Activated CD4-positive, CD25-positive, alpha-beta regulatory T cell treated with anti-CD3 and anti-CD28 coated beads, Interleukin-2, amount 50 U/mL, for 24 hours (primary cell): ENCODE measurements around the gene NOD1.
"Not testable (repeated sequence)": the region's sequence is repeated elsewhere in the genome, so short reads cannot be mapped to it uniquely, and the experiment has no call there.

ENCODE experiments used
- ATAC-seq, 2 donors: fragments of 150-1000 bp; cut with Tn5 transposase; one replicate each; pipeline ENCODE4 v1.10.0; 2021; ENCODE audit warnings: mild to moderate bottlenecking in 1 of 2, moderate library complexity in 1 of 2

Gene NOD1

DNA sequence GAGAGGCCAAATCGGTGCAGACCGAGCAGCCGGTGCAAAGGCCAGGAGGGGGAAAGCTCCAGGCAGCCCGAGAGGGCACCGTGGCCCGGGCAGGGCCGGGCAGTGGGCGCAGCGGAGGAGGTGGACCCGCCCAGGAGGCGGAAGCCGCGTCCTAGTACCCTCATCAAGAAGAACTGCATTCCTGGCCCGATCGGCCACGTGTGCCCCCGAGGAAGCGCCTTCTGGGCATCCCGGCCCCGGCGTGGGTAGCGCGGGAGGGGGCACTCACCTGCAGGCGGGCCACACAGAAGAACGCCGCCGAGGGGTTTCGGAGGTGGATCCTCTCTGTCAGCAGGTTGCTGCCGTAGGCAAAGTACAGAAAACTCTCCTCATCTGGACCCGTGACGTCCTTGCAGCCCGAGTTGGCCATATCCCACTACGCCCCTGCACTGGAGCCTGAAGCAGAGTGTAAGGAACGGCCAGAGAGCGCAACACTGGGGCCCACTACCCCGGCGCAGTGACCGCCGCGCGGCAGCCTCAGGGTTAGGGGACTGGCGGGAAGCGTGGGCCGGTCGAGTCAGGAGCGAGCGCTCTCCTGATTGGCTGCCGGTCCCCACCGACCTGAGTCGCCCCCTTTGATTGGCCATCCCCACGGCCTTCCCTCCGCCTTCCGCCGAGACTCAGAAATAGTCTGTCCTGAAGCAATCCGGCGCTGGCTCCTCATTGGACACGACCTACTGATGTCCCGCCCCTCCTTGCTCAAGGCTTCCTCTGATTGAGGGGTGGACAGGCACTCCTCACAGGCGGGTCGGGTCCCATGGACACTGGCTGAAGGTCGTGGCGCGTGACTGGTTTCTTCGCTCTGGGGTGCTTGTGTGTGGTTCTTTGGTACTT, 26.0 kb upstream of the NOD1 start, which contains the start of gene GGCT:
GGCT (minus strand) TSS at position 529 of the 873 bp plus-strand sequence; CDS start at position 409, 120 bp downstream.
- peak; percentile 98 for ATAC-seq

DNA sequence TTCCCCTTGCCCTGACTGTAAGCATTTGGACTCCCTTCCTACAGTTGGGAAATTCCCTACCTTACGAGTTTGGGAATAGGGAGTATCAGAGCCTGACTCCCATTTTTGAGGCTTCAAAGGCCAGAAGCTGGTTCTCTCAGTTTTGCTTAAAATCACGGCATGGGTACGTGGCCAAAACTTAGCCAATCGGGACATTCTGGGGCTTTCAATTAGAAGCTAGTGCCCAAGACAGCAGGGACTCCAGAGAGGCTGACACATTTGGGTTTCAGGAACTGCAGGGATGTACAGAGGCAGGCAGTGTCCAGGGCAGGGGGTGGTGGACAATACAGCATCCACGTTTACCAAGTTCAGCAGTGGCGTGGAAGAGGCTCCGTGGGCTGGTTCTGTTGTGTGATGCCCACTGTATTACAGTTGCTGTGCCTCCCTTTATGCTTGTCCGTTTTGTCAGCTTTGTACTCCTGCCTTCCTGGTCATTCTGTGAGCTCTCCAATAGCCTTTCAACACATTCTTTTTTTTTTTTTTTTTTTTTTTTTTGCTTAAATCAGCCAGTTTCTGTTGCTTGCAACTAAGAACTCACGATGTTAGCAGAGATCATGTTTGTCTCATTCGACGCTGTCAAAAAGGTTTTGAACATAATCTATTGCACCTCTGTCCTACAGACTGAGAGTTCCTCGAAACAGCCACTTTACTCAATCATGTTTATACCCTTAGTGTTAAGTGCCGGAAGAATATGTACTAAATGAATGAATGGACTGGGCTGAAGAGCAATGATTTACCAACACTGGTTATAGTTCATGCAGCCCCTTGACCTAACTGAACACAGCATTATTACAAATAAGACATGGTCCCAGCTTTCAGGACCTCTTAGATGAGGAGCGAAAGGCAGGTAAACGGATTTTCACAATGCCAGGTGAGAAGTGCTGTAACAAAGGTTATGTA, 25.0 kb upstream of the NOD1 start:
- no peak for ATAC-seq

DNA sequence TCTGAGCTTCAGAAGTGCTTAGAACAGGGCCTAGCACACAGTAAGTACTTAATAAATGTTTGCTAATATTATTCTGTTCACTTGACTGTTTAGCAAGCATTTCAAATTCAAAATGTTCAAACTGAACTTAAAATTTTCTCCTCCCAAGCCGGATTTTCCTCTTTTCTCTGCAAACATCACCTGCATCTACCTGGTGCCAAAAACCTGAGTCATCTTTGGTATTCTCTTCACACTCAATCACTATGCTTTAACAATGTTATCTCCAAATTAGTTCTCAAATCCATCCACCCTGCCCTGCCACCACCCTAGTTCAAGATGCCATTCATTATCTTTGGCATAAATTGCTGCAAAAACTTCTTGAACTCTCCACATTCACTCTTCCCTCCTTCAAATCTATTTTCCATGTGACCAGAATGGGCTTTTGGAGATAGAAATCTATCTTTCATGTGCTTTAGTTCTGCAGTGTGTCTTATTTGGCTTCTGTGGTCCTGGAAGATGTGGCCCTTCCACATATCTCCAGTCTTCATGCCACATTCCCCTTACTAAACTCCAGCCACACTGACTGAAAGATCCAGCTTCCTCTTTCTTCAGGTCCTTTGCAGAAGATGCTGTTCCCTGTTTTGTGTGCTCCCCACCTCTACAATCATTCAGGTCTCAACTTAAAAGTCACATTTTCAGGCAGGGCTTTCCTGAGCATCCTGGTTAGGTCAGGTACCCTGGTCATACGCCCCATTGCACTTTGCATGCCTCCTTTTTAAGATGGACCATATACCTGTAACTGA, 24.1 kb upstream of the NOD1 start:
- no peak for ATAC-seq

DNA sequence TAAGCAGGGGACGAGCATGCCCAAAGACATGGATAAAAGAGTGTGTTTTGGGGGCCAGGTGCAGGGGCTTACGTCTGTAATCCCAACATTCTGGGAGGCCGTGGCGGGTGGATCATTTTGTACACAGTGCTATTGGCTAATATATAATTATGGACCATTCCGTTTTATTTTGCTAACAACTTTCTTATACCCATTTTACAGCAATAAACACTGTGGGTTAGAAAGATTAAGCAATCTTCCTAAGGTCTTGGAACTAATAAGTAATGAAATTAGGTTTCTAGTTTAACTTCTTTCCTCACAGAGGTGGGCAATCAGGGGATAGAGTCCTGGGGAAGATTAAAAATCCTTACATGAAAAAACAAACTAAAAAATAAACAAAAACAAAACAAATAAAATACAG, 22.7 kb upstream of the NOD1 start:
- ATAC-seq, result no peak

DNA sequence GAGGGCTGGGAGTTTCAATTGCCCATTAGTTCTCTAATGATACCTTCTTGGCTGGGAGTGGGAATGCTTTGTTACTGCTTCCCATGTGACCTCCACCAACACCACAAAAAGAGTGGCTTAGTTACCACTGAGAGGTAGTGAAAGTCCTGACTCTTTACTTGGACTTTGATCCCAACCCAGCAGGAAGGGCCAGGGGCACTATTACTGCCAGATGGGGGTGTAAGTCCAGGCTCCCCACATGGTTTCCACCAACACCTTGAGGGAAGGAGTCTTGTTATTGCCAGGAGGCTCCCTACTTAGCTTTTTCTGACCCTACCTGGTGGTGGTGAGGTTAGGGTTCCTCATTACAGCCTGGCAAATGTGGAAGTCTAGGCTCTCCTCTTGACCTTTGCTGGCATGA, 14.6 kb upstream of the NOD1 start:
- no peak for ATAC-seq

DNA sequence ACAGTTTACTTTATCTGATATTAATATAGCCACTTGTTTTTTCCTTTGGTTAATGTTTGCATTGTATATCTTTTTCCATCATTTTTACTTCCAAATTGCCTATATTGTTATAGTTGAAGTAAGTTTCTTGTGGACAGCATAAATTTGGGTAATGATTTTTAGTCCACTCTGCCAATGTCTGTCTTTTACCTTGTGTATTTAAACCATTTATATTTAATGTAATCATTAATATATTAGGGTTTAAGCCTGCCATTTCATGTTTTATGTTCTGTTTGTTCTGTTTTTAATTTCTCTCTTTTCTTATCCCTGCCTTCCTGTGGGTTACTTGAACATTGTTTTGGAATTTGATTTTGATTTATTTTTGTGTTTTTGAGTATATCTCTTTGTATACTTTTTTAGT, 12.8 kb upstream of the NOD1 start:
- no peak for ATAC-seq

DNA sequence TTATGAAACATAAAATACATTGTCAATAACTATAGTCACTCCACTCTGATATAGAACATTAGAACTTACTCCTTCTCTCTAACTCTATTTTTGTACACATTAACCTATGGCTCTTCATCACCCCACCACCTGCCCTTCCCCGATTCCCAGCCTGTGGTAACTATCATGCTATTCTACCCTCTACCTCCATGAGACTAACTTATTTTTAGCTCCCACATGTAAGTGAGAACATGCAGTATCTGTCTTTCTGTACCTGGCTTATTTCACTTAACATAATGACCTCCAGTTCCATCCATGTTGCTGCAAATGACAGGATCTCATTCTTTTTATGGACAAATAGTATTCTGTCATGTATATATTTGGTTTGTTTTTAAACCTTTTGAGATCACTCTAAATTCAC, 8.8 kb upstream of the NOD1 start:
- no peak for ATAC-seq

DNA sequence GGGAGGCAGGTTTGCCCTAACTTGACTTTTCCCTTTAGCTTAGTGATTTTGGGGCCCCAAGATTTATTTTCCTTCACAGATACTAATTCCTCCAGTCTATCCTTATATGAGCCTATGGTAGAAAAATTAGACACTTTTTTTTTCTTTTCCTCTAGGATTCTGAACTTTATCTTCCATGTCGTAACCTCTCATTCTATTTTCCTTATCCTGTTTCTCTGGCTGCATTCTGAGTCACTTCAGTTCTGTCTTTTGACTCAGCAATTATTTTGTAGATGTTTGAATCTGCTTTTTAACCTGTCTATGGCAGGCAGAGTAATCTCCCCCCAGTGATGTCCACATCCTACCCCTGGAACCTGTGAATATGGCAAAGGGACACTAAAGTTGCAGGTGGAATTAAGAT, 7.1 kb upstream of the NOD1 start:
- no peak for ATAC-seq

DNA sequence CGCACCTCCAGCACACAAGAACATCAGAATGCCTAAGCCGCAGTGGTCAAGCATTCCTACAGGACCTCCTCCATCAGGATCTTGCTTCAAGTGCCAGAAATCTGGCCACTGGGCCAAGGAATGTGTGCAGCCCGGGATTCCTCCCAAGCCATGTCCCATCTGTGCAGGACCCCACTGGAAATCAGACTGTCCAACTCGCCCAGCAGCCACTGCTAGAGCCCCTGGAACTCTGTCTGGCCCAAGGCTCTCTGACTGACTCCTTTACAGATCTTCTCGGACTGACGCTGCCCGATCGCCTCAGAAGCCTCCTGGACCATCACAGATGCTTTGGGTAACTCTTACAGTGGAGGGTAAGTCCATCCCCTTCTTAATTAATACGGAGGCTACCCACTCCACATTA, 2.8 kb upstream of the NOD1 start:
- ATAC-seq, result not testable (repeated sequence)

DNA sequence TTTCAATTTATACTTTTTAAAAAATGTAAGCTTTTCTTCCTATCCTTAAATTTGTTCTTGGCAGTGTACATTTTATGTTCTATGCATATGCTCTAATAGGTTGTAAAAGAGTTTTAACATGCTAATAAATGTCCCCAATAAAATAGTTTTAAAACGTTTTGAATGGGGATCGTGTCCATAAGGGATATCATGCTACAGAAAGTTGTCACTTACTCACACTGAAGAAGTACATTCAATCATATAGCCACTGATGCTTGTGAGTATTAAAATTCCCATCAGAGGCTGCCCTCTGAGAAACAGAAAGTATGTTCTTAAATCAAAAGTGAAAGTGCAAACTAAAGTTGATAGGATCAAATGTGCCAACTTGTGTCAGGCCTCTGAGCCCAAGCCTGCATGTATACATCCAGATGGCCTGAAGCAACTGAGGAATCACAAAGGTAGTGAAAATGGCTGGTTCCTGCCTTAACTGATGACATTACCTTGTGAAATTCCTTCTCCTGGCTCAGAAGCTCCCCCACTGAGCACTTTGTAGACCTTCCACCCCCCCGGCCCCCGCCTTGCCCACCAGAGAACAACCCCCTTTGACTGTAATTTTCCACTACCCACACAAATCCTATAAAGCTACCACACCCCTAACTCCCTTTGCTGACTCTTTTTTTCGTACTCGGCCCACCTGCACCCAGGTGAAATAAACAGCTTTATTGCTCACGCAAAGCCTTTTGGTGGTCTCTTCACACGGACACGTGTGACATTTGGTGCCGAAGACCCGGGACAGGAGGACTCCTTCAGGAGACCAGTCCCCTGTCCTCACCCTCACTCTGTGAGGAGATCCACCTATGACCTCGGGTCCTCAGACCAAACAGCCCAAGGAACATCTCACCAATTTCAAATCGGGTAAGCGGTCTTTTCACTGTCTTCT, 877 bp upstream of the NOD1 start:
- peak; percentile 52 for ATAC-seq

DNA sequence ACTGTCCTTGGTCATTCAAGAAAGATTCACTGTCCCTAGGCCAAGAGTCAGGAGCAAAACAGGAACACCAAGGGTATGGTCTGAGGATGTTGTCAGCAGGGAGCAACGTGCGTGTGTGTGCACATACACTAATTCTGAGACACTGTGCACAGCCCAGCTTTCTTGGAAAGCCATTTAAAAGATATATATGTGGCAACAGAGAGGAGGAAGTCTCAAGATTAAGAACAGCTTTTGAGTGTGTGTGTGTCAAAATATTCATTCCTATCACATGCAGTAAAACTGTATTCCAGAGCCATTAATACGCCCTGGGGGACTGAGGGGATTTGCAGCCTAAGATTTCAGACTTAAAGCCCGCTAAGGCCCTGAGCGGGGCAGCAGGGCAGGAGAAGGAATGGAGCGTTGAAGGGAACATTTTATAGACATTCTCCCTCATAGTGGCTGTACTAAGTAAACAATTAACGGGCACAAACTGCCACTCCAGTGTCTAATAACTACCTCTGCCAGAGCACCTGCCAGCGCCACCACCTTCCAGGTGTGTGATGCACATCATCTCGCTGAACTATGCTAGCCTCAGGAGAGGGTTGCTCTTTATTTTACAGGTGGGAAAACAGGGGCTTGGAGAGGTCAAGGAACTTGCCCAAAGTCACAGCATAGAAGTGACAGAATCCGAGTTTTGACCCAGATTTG, 2.0 kb downstream of the NOD1 start:
- no peak for ATAC-seq

DNA sequence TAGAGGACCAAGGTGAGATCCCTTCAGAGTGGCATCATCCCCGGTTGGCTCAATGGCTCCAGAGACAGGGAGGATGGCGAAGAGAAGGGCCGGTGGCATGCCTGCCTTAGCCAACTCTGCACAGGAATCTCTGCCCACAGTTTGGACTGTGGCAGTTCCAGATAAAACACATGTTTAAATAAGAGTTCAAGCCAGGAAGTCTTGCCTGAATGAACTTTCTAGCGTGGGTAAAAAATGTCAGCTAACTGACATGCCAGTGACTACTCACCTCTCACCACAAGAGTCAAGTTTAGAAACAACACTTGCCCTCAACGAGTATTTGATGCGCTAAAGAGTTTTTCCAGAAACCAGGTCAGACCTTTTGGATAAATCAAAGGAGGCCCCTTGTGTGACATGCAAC, 3.0 kb downstream of the NOD1 start:
- no peak for ATAC-seq

DNA sequence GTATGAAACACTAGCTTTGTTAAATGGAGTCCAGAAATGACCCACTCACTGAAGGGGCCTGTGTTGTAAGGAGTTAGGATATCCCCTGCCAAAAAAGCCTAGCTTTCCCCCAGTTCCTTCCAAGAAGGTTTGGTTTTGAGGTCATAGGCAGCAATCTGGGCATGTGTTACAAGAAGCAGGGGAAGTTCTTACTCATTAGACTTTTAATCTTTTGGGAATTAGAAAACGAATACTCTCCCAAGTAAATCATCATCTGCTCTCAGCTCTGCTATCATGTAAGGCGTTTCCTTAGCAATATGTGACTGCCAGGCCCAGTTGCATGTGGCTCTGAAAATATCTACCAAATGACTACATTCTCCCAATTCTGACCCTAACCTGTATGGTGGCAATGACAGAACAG, 3.7 kb downstream of the NOD1 start:
- ATAC-seq, result no peak

DNA sequence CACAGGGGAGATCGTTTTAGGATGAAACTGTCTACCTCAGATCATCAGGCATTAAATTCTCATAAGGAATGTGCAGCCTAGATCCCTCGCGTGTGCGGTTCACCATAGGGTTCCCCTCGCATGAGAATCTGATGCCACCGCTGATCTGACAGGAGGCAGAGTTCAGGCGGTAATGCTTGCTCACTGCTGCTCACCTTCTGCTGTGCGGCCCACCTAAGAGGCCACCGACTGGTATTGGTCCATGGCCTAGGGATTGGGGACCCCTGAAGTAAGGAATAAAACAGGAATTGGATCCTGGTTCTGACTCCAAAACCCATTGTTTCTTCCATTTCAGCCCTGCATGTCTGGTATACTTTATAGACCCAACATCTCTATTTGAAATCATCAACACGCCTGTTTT, 4.1 kb downstream of the NOD1 start:
- no peak for ATAC-seq

DNA sequence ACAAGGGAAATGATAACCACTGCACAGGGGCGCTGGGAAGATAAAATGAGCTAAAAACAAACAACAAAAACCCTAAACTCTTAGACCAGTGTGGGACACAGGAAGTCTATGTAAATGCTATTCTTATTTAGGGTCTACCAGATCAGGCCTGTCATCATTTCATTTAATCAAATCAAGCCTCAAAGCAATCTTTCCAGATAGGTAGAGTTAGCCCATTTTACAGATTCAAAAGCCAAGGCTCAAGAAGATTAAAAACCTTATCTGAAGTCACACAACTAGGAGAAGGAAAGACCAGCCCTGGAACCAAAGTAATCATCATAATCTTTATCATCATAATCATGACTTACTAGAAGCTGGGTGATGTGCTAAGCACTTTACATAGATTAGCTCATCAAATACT, 4.7 kb downstream of the NOD1 start:
- ATAC-seq, result no peak

DNA sequence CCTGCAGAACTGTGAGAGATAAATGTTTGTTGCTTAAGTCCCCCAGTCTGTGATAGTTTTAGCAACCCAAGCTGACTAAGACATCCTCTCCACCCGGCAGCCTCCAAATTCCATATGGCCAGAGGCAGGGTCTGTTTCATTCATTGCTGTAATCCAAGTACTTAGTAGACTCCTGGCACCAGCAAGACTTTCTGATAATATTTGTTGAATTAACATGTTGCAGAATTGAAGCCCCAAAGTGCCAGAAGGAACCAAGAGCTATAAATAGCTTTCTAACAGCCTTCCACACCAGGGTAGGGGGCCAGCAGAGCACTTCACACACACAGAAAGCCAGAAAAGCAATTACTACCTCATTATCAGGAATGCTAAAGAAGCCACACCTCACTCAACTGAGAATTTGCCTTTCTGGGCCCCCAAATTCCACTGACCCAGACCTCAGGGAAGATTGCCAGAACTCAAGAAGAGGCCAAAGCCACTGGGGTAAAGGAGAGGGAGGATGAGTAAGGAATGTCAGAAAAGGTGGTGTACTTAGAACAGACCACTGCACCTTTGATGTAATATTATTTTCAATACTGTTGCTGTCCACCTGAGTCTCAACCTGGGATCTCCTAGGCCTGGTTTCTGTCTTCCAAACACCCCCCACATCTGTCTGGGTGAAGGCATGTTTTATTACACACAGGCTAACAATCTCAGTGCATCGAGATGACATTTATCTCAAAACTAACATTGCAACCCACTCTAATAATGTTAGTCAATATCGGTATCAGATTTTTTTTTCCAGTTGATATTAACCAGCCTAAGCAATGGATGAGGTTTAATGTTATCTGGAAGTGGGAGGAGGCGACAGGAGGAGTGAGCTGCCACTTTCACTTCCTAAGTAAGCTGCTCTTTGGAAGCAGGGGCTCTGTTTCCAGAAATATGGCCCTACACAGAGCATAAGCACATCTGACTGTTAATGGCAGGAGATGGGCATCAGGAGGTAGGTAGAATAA, 5.5 kb downstream of the NOD1 start:
- ATAC-seq, result no peak

DNA sequence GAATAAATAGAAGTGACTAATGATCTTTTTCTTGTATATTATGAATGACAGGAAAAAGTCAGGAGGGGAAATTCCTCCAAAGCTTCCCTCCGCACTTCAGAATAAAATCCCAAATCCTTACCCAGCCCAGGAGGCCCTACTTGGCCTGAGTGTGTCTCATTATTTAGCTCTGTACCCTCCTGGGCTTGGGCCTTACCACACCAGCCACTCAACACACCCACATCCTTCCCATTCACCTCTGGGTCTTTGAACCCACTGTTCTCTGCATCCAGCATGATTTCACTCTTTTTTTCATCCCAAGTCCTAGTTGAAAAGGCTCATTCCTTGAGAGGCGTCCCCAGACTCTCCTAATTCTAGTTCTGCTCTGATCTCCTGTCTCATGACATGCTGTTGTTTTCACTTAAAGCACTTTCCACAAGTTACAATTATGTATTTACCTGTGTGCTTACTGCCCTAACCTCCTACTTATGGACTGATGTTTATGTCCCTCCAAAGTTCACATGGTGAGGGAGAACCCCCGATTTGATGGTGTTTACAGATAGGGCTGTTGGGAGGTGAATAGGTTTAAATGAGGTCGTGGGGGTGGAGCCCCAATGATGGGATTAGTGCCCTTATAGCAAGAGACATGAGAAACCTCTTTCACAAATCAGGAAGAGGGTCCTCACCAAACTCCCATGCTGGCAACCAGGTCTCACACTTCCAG, 6.4 kb downstream of the NOD1 start:
- ATAC-seq, result no peak

DNA sequence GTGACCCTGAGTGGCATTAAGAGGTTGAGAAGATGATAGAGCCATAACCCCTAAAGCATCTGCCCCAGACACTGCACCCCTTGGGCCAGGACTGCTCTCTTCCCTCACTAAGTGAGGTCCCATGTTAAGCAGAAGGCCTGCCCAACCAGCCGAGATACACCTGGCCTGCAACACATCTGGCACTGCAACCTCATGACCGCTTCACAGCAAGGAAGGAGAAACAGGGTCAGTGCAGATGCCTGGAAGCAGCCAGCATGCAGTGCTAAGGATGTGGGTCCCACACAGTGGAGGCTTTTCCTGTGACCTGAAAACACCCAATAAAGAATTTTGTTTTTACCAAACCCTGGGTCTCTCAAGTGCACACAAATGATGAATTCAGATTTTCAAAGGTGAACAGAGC, 7.4 kb downstream of the NOD1 start:
- peak in 1 of 2 donors; percentile 13 for ATAC-seq

DNA sequence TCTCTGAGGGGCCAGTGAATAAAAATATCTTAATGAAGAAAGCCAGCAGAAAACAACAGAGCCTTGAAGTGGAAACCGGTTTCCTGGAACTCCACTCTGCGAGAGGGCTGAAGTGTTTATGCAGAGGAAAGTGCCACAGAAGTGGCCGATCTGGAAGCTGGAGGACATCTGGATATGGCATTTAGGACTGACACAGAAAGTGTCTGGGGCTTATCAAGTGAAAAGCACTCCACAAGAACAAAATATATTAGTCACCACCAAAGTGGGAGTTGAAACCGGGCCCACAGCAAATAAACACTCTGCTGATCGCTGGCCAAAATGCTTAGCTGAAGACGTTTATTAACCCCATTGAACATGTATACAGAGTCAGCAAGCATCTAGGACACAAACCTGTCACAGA, 7.8 kb downstream of the NOD1 start:
- peak; percentile 10 to 17 for ATAC-seq
